Fibroblast of skin of abdomen (primary cell): ENCODE results near the gene ARL6IP1.
"Not testable (repeated sequence)": the region's sequence is repeated elsewhere in the genome, so short reads cannot be mapped to it uniquely, and the experiment has no call there.

Experiments used
- DNase-seq: peaks from one replicate; pipeline ENCODE4 v3.0.0-alpha.2; 2013

Gene ARL6IP1

DNA sequence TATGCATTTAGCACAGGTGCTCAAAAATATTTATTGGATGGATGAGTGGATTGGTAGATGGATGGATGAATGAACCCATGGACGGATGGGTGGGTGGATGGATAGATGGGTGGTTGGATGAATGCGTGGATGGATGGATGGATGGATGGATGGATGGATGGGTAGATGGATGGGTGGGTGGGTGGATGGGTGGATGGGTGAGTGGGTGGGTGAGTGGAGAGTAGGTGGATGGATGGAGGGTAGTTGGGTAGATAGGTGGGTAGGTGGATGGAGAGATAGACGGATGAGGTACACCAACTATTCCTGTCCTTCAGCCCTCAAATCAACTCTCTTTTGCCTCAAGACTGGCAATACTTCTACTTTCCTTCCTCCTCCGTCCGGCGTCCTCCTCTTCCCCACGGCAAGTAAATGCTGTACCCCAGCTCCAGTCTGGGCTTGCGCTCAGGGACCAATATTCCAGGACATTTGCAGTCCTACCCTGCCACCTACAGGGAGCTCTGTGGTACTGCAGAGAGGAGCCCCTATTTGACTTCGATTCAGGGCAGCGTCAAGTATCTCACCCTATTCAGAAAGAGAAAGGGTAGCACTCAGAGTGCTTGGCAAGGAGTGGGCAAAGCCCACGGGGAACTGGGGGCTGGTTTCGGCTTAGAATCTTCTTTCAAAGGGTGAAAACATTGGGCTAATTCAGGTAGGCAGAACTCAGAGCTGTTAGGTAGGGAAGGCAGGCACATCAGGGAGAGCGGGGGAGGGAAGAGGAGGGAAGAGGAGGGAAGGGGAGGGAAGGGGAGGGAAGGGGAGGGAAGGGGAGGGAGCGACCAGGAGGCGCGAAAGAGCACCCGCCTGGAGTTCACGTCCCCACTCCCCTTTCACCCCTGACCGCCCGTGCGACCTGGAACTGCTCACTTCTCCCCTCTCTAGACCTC lies 41.5 kb downstream of the ARL6IP1 start:
- DNase-seq: not testable (repeated sequence)

DNA sequence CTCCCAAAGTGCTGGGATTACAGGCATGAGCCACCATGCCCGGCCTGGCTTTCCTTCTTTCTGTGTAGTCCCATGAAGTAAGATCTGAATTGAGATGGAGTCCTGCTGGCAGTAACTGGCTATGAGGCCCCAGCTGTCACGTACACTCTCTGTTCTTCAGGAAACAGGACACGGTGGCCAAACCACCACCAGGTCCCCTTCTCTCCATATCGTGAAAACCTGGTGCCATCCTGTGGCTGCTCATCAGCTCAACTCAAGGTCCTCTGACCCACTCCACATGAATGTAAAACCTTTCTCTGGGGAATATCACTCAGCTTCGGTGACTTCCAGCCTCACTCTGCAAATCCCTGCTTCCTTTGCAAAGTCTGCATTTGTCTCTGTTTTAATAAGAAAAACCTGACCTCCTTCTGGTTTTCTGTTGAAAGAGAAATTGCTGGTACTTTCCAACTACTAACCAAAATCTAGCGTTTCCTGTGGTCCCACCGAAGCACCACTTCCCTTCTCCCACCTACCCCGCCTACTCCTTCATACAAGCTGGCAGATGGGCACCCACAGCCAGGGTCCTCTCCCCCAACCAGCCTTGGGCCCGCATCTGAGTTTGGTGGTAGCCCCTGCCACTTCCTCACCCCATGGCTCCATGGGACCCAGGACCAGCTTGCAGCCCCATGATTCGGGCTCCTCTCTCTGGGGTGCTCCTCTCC lies 43.2 kb downstream of the ARL6IP1 start:
- DNase-seq: not testable (repeated sequence)

DNA sequence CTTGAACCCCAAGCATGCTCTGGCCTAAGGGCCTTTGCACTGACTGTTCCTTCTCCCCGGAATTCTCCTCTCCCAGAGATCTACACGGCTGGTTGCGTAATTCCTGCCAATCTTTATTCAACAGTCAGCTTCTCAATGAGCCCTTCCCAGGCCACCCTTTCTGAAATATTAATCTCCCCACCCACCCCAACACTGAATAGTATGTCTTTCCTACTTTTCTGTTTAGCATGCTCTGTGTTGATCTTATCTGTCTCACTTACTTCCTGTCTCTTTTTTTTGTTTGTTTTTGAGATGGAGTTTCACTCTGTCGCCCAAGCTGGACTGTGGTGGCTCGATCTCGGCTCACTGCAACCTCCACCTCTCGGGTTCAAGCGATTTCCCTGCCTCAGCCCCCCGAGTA lies 44.7 kb downstream of the ARL6IP1 start:
- DNase-seq: not testable (repeated sequence)

DNA sequence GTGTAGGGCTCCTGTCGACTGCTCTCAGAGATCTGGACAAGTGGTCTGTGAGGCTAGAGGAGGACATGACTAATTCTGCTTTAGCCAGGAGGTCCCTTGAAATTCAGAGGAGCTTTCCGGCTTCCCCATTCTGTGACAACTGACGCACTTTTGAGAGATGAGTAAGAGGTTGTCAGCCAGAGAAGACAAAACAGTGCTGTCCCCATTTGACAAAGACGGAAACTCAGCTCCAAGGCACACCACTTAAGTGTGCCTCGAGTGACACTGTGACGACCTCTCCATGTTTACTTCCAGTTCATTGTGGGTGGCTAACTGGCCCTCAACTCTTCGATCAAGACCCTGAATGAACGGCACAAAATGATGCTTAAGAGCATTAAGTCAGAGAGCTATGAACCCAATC lies 58.5 kb downstream of the ARL6IP1 start:
- DNase-seq: not testable (repeated sequence)
